Measurements from ENCODE around the gene TMEM106C.

GRCh38 chr12:47972895-47973294, 9.5 kb downstream of the TMEM106C start:
- no peak for TF ChIP-seq NFYB (CRISPR knock-in tag; conservative IDR thresholded peaks at IDR 0.05; ENCODE audit: low read depth)
- no peak for TF ChIP-seq CREB1 (CRISPR knock-in tag; IDR thresholded peaks at IDR 0.05)
- no peak for TF ChIP-seq NR2C2 (CRISPR knock-in tag; IDR thresholded peaks at IDR 0.05)
- TF ChIP-seq CTCF (IDR thresholded peaks at IDR 0.05) = no peak
- no peak for TF ChIP-seq HMGXB4 (CRISPR knock-in tag; IDR thresholded peaks at IDR 0.05)
- TF ChIP-seq SP1 (CRISPR knock-in tag; conservative IDR thresholded peaks at IDR 0.05) = no peak
- no peak for TF ChIP-seq ETV6 (CRISPR knock-in tag; IDR thresholded peaks at IDR 0.05)
- TF ChIP-seq TCF7 (CRISPR knock-in tag; IDR thresholded peaks at IDR 0.05; ENCODE audit: low read depth) = no peak
- TF ChIP-seq MLX (CRISPR knock-in tag; IDR thresholded peaks at IDR 0.05) = no peak
- no peak for TF ChIP-seq RELA (CRISPR knock-in tag; IDR thresholded peaks at IDR 0.05; ENCODE audit: borderline replicate concordance)
- no peak for TF ChIP-seq ZBTB43 (CRISPR knock-in tag; IDR thresholded peaks at IDR 0.05)
